Left renal cortex interstitium (tissue), 4 donors: ENCODE data around the gene GAS7. TPM values are rescaled to one million over a fixed set of nuclear protein-coding genes. Genes with fewer than 3 reads are reported as not detected.

Experiments
- DNase-seq, 4 donors: peaks; one replicate each; pipeline ENCODE4 v3.0.0-alpha.2; 2013; ENCODE audit warnings: low read depth in 4 of 4, low spot score in 2 of 4, missing footprints in 1 of 4
- polyA plus RNA-seq, 4 donors: library from polyadenylated mRNA; unstranded; fragments of 120-200 nt; gene quantifications; one replicate each; pipeline ENCODE4 v1.2.1, GENCODE V29; 2013; ENCODE audit not compliant: insufficient read length in 4 of 4

GAS7 gene
- polyA plus RNA-seq, 4 donors, result 14.0 to 18.4 (median 17.4) TPM

DNA sequence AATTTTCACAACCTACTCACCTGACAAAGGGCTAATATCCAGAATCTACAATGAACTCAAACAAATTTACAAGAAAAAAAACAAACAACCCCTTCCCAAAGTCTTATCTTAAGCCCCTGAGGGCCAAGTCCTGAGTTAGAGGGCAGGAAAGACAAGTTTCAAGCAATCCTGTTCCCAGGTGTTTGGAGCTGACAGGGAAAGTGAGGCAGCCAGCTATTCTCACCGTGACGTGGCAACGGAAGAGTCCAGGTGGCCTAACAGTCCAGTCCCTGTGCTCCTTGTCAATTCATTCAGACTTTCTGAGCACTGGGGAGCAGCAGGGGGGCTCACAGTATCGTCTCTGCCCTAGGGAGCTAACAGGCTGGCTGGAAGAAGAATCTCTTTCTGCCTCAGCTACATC is 203.6 kb downstream of the GAS7 start:
- DNase-seq, result no peak

DNA sequence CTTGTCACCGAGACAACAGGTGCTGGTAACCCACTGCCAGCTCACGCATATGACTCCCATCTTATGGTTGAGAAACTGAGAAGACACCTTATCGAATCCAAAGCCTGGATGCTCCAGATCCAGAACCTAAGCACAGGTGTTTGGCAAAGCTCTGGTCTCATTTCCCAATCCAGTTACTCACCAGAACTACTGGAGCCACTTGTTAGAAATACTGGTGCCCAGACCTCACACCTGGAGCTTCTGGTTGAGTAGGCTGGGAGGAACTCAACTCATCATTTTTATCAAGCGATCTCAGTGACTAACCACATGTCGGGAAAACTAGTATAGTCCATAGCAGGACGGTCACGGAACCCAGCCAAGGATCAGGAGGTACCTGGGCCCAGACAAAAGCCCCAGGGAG is 206.6 kb downstream of the GAS7 start:
- DNase-seq, result no peak

DNA sequence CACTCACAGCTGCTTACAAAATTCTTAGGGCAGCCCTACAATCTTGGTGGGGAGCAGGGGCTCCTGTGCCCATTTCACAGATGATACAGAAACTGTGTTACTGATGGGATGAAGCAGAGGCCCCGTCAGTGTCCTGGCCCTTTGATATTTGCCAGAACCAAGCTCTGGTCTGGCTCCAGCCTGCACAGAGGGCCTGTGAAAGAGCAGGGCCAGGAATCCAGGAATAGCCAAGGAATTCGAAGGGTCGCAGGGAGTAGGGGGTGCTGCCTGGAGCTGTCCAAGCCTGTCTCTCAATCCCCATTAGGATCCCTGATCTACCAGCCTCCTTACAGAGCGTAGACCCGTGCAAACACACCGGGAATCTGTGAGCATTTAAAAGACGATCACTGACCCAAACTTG is 207.1 kb downstream of the GAS7 start:
- no peak for DNase-seq

DNA sequence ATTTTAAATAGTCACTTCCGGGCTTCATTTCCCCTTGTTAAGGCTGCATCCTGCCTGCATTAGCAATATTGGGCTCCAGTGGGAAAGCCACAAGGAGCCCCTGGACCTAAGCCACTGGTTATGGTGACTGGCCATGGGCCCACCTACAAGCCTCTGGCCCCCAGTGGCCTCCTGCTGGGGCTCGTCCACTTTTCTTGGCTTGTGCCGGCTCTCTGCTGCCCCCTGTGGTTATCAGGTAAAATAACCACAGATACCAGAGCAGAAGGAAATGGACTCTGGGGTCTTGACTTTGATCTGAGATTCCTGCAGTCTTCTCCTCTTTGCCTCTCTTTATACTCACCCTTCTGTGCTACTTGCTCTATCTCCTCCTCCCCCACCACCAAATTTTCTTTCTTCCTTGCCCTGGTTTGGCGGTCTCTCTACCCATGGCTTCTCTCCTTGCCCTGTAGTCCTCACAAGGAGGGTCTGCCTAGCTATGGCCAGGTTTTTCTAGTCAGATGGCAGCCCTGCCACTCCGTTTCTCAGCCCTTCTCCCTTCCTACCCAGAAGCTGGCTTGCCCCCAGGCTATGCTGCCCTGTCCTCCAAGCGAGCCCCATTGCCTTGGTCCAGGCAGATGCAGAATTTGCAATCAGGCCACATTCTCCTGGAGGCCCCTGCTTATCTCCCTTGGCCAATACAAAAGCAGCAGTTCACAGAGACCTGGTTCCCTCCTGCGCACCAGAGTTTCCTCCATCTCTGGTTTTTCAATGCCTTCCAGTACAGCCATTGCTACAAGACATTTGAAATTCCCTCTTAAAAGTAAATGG is 210.4 kb downstream of the GAS7 start:
- no peak for DNase-seq

DNA sequence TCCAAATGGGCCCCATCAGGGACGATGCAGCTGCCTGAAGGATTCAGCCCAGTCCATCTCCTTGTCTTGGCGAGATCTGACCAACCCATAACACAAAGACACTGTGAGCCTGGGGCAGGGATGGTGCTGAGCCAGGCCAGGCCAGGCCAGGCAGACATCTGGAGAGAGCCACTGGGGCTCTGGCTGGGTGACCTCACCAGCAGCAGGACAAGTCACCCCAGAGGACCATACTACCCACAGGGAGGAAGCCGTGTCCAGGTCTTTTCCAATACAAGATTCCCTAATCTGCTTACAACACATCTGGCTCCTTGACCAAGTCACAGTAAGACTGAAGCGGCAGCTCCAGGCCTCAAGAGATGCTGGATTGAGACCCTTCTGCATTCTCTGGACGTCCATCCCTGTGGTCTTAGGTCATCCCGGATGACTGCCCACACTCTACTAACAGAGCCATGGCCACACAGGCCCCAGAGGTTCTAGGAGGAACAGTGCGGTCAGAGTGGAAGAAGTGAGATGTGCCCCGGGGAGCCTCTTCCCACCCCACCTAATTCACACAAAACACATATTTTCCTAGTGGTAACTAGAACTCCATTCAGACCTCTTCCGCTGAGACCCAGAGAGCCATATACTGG is 211.5 kb downstream of the GAS7 start:
- no peak for DNase-seq

DNA sequence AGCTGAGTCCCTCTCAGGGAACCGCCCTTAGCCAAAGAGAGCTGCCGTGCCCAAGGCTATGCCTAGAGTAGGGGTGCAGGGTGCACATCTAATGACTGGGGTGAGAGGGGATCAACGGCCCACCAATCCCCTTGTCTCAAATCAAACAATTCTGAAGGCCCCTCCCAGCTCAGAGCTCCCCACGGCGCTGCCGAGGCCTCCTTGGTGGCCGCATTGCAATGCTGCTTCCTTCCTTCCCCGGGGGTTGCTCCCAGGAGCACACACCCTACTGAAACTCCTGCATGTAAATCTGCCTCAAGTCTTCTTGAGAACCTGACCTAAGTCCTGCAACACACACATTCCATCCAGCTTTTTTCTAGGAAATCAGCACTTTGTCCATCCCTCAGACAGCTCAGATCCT is 212.8 kb downstream of the GAS7 start:
- DNase-seq, result no peak

DNA sequence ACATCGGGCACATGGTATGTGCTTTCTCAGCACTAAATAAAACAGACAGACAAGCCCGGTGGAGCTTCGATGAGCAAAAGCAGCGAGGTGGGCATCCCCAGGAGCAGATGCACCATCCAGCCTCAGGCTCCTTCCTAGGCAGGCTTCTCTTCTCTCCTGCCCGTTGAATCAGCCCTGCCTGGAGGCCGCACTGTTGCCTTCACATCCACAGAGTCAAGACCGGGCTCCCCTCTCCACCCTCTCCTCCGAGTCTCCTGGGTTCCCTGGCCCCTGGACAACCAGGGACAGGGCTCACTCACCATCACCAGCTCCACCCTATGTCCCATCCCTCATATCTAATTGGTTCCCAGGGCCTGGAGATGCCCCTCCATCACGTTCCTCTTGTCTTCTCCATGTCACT is 213.6 kb downstream of the GAS7 start:
- DNase-seq, result no peak

DNA sequence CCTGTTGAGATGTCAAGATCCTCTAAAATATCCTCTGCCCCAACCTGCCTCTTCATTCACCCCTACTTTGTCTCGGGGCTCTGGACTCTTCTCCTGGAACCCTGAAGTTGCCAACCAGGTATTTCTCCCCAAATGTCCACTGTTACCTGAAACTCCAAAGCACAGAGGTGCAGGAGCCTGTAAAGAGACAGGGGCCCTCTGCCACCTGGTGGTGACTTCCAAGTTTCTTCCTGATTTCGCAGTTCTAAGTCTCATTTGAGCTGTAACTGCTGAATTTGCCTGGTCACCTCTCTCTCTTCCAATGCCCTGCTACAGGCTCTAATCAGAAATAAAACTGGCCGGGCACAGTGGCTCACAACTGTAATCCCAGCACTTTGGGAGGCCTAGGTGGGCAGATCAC is 216.2 kb downstream of the GAS7 start:
- DNase-seq, result no peak

DNA sequence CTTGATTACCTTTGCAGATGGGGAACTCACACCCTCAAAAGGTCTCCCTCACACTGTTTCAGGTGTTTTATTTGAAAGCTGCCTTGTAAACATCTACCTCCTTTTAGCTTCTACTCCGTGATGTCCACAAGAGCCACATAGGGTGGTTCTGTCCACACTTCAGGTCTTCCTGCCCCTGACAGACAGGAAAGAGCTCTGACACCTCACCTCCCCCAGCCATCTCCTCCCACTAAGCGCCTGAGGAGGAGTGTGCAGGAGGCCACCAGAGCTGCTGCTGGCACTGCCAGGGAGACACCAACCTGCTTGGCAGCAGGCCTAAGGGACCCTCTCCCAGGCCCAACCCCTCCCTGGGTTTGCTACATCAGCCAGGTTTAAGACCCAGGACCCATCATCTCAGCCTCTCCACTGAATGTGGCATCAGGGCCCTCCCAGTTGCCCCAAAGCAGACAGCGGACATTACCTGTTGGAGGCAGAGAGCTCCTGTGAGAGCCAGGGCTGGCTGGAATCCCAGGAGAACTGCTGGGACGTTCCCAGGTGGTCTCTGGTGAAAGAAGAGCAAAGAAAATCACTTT is 217.0 kb downstream of the GAS7 start:
- DNase-seq, result no peak

DNA sequence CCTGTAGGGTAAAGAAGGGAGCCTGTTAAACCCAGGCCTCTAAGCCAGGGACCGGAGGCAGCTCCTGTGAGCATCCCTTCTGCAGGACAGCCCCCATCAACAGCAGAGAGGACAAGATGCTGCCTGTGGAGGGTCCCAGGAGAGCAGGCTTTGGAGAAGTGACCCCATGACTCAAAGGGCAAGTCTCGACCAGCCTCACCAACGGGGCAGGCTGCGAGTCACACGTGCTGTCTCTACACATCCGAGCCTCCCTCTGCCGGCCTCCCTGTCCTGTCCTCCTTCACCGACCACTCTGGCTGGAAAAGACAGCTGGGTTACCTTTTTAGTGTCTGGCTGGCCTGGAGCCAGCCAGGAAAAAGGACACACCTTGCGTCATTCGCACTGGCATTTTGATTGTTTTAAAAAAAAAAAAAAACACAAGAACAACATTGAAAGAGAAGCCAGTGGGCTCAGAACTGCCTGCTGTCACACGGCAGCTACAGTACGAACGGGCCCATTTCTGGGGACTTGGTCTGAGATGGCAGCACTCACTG is 218.9 kb downstream of the GAS7 start:
- DNase-seq, result no peak

DNA sequence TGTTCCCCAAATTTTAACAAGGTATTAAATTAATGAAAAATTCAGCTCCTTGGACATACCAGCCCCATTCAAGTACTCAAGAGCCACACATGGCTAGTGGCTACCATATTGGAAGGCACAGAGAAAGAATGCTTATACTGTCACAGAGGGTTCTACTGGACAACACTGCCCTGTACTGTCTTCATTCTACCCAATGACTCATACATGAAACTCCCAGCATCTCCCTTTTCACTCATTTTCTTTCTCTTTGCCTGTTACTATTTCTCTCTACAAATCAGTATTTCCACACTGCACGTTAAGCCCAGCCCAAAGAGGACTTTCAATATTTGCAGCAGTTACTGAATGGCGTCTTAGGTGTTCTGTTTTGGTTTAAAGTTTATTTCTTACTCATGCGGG is 221.2 kb downstream of the GAS7 start:
- no peak for DNase-seq

DNA sequence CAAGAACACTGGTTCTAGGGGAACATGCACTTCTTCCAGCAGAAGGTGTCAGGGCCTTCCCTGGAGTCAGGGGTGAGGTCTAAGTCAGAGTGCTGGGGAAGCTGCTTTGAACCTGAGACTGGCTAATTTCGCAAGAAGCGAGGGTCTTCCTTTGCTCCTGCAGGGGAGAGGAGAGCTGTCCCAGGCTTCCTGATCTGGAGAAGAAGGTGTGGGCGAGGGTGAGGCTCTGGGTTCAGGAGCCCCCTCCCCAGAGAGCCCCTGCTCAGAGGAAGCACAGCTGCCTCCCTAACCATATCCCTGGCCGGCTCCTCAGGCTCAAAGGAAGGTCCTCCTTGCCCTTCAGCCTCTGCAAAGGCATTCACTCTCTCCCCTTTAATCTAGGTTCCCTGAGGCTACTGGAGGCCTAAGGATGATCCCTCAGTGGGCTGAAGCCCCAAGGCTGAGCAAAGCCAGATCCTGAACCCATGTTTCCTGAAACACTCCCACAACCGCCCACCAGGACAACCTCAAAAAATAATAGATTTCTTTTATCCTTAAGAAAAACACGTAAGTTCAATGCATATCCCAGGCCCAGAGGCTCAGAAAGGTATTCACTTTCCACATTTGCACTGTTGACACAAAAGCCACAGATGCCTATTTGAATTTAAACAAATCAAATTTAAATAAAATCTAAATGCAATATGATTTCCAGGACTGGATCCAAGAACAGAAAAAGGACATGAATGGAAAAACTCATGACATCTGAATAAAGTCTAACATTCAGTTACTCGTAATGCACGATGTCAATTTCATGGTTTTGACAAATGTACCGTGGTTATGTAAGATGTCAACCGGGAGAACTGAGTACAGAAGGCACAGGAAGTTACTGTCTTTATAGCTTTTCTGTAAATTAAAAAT is 221.9 kb downstream of the GAS7 start:
- DNase-seq, result no peak

DNA sequence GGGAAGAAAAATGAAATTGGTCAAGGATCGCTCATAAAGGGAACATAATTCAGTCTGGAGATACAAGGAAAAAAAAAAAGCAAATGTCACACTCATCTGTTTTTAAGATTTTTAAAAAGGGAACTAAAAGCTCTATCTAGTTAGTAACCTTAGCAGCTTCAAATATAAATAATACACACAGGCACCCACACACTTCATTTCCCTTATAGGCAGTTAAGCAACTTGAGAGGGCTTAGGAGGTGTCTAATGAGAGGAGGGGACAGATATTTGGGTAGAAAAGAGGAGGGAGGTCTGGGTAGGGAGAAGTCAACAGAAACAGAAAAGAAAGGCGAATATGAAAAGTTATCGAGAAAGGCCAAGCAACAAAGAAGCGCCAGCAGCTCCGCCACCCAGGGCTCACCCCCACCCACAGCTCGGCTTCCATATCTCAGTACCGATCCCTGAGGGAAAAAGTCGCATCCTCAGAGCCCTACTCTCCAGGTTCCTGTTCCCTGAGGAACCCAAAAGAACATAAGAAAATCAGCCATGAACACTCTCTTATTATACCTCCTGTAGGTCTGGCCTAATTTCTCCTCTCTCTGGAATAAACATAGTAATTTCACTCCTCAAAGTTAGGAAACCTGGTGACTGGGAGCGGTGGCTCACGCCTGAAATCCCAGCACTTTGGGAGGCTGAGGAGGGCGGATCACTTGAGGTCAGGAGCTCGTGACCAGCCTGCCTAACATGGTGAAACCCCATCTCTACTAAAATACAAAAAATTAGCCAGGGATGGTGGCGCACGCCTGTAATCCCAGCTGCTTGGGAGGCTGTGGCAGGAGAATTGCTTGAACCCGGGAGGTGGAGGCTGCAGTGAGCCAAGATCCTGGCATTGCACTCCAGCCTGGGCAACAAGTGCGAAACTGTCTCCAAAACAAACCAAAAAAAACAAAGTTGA is 223.7 kb downstream of the GAS7 start:
- no peak for DNase-seq

DNA sequence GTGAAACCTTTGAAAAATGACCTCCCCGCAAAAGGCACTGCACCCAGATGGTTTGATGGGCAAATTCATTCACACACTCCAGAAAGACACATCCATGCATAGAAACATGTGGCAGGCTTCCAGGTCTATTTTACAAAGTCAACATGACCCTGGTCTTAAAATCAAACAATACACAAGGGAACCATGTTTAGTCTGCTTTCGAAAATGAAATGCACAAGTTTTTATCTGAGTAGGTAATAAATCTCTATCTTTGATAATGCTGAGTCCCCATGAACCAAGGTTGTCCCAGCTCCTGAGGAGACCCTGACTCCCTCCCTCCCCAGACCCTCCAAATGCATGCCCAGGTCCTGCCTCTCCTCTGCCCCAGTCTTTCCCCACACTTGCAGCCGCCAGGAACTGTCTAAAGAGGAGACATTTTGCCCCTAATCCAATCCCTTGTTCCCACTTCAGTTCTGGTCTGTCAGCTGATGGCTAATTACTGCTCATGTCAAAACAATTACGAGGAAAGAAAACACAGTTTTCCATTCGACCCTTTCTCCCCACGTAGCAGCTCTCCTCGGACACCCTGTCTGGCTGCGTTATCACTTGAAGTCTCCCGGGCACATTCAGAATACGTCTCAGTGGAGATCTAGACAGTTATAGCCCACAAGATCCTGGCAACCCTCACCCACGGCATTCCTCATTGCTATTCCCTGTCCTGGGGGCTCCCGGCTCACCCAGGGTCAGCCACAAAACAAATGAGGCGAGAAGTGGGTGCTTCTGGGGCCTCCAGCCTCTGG is 224.5 kb downstream of the GAS7 start:
- DNase-seq, result no peak

DNA sequence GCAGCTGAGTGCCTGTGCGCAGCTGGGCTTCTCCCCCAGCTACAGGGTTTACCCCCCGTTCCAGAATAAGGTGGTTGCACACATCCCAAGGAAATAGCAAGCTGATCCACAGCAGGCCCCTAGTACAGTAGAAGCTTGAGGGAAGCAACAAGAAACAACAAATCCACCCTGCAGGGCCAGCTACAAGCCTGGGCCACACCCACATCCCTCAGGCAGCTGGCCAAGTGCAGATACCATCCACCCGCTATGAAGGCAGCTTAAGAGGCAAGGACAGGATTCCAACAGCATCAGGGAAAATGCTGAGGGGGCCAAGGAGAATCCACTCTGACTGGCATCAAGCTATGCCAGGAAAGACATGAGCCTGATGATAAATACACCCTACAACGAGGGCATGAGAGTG is 226.4 kb downstream of the GAS7 start:
- DNase-seq, result no peak

DNA sequence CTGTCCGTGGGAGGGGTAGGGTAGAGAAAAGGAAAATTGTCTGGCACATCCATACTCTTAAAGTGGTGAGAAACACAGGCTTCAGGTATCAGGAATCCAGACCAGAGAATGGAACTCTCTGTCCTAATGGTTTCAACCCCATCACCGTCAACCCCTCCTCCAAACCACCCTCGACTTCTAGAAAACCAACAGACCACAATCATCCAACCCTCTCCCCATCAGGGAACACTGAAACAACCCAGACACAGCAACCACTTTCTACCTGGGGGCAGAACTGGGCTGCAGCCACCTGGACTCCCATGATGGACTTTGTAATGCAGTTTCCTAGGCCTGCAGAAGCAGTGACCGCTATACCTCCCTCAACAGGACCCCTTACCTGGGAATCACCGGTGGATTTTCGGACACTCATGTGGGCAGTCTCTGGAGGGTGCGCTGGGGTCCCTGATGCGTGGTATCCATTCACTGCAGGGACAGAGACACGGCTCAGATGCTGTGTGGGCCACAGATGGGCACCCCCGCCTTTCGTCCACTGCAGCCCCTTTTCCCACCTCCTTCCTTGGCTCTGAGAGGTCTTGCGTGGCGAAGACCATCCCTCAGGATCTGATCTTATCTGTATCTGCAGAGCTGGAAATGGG is 229.0 kb downstream of the GAS7 start:
- no peak for DNase-seq

DNA sequence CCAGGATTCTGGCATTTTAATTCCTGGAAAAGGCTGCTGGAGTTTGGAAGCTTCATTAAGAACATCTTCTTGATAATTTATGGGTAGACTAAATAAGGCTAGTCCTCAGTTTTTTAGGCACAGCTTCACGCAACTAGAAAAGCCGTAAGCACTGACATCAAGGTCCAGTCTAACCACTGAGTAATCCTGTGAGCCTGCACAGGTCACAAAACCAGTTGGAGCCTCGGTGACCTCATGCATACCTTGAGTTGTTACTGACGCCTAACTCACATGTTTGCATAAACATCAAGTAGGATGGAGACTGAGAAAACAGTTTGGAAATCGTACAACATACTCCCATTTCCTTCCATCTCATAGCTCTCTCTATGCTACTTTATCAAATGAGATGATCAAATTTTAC is 229.5 kb downstream of the GAS7 start:
- DNase-seq, result no peak

DNA sequence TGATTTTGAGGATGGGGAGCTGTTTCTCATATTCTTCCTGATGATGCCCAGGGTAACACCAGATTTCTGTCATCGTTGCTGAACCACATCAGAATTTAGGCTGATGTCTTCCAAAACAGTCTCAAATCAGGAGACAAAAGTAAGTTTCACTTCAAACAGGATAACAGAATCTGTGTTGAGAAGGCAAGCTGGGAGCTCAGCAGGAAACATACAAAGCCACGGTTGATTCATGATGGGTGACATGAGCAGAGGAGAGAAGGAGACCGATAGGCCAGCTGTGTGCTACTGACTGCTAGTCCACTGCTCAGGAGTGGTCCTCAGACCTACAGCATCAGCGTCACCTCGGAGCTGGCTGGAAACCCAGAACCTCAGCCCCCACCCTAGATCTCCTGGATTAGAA is 230.4 kb downstream of the GAS7 start:
- no peak for DNase-seq
